Left lung (tissue), 10 donors: ENCODE measurements around the gene GRK6. TPM values are rescaled to one million over a fixed set of nuclear protein-coding genes. Genes with fewer than 3 reads are reported as not detected.
A peak's percentile ranks its signal among the peaks of the same experiment; 100 is the strongest.

Experiments
- ATAC-seq: fragments of 200-7000 bp; cut with Tn5 transposase; one replicate; pipeline ENCODE4 v1.9.1; 2020; ENCODE audit warnings: moderate library complexity
- DNase-seq, 4 donors: peaks; one replicate each; pipeline ENCODE4 v3.0.0-alpha.2; 2013 to 2020
- H3K27ac ChIP-seq, 2 donors: fragments of 200-600 bp; sonication (generic) in 1 of 2; one replicate each; pipeline versions ENCODE4 v1.5.0 to v1.8.0; 2020 to 2021
- H3K27me3 ChIP-seq, 2 donors: fragments of 200-600 bp; sonication (generic) in 1 of 2; one replicate each; pipeline versions ENCODE4 v1.5.0 to v1.8.0; 2020 to 2021
- H3K36me3 ChIP-seq, 2 donors: fragments of 200-600 bp; sonication (generic) in 1 of 2; one replicate each; pipeline versions ENCODE4 v1.5.0 to v1.8.0; 2020 to 2021
- H3K4me1 ChIP-seq, 2 donors: fragments of 200-600 bp; one replicate each; pipeline ENCODE4 v1.8.0; 2021
- H3K4me3 ChIP-seq, 2 donors: fragments of 200-600 bp; sonication (generic) in 1 of 2; one replicate each; pipeline versions ENCODE4 v1.5.0 to v1.8.0; 2020 to 2021; ENCODE audit warnings: mild to moderate bottlenecking in 1 of 2
- H3K9me3 ChIP-seq, 2 donors: fragments of 200-600 bp; sonication (generic) in 1 of 2; one replicate each; pipeline versions ENCODE4 v1.5.0 to v1.8.0; 2020 to 2021
- intact Hi-C, 2 donors: fragments of 100-400 bp; cut with DNase I; formaldehyde crosslinking; loops; one replicate each; pipeline versions ENCODE4 v1.11.2 to v1.14.2; 2022
- polyA plus RNA-seq, 6 donors: library from polyadenylated mRNA; unstranded; fragments of 120-200 nt; gene quantifications; one replicate each; pipeline ENCODE4 v1.2.1, GENCODE V29; 2013; ENCODE audit not compliant: insufficient read length in 6 of 6
- total RNA-seq, 2 donors: library from RNA; stranded (reverse); fragmentation: NEBNext Ultra II Directional; extraction: Animal tissue kit (Norgen Biotek cat#: 25700); gene quantifications; one replicate each; pipeline ENCODE4 v1.2.1, GENCODE V29; 2021
- TF ChIP-seq, protein P1 (sequence below), 2 donors: fragments of 200-600 bp; sonication (generic) in 1 of 2; IDR thresholded peaks; one replicate each; pipeline versions ENCODE4 v1.5.0 to v1.8.0; 2021; ENCODE audit warnings: antibody characterized with exemption in 2 of 2
- donor health status: DM: no; HTN: yes; CAD: no.
- donor health status: DM: no; HTN: no; CAD: no.

Gene GRK6
- total and polyA plus RNA-seq, 8 donors = 15.7 to 57.1 (median 25.4) TPM

GRCh38 chr5:177396078-177396477 is 30.4 kb upstream of the GRK6 start:
- TF ChIP-seq, protein P1, sequence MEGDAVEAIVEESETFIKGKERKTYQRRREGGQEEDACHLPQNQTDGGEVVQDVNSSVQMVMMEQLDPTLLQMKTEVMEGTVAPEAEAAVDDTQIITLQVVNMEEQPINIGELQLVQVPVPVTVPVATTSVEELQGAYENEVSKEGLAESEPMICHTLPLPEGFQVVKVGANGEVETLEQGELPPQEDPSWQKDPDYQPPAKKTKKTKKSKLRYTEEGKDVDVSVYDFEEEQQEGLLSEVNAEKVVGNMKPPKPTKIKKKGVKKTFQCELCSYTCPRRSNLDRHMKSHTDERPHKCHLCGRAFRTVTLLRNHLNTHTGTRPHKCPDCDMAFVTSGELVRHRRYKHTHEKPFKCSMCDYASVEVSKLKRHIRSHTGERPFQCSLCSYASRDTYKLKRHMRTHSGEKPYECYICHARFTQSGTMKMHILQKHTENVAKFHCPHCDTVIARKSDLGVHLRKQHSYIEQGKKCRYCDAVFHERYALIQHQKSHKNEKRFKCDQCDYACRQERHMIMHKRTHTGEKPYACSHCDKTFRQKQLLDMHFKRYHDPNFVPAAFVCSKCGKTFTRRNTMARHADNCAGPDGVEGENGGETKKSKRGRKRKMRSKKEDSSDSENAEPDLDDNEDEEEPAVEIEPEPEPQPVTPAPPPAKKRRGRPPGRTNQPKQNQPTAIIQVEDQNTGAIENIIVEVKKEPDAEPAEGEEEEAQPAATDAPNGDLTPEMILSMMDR (IDR thresholded peaks at IDR 0.05) = no peak
- Histone ChIP-seq H3K27ac (no peak overlapping the region), H3K4me3 (no peak overlapping the region), H3K9me3 (no peaks in the 10 kb centered on the region), H3K27me3 (peaks cover 20 to 62% of the 10 kb centered on the region in 2 donors), H3K36me3 (no peaks in the 10 kb centered on the region), H3K4me1 (peaks cover 0 to 13% of the 10 kb centered on the region in 2 donors)
- DNase-seq = no peak
- no peak for ATAC-seq
- intact Hi-C loops = loop anchor here in 1 of 2 donors (10.0 kb wide), 1 partner anchor 59 kb away; no protein-coding TSS in a partner anchor

- DNase-seq (no peak), ATAC-seq (no peak)
- H3K27ac ChIP-seq = no peak overlapping the region
- H3K4me1 ChIP-seq = peaks cover 0 to 13% of the 10 kb centered on the region in 2 donors
- no peak overlapping the region for H3K4me3 ChIP-seq
- H3K36me3 ChIP-seq = no peaks in the 10 kb centered on the region
- no peaks in the 10 kb centered on the region for H3K9me3 ChIP-seq
- intact Hi-C loops = loop anchor here in 1 of 2 donors (10.0 kb wide), 1 partner anchor 58 kb away; no protein-coding TSS in a partner anchor
- TF ChIP-seq, protein P1 (IDR thresholded peaks at IDR 0.05) = no peak
- H3K27me3 ChIP-seq = peaks cover 27 to 69% of the 10 kb centered on the region in 2 donors
These were observed 29.7 kb upstream of the GRK6 start for GRCh38 chr5:177396807-177397206.

DNA sequence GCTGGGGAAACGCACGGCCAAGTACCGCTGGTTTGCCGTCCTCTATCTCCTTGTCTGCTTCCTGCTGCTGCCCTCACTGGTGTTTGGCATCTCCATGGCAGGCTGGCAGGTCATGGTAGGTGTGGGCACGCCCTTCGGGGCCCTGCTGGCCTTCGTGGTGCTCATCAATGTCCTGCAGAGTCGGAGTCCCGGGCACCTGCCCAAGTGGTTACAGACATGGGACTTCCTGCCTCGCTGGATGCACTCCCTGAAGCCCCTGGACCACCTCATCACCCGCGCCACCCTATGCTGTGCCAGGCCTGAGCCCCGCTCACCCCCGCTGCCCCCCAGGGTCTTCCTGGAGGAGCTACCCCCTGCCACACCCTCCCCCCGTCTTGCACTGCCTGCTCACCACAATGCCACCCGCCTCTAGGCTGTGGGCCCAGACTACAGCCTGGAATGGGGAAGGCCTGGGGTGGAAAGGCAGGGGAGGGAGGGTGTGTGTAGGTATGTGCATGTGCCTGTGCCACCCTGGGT is 28.5 kb upstream of the GRK6 start:
- intact Hi-C loops = loop anchor here in 1 of 2 donors (10.0 kb wide), 1 partner anchor 57 kb away; no protein-coding TSS in a partner anchor
- Histone ChIP-seq H3K27ac (no peak overlapping the region), H3K9me3 (no peaks in the 10 kb centered on the region), H3K27me3 (peaks cover 37 to 81% of the 10 kb centered on the region in 2 donors), H3K4me3 (no peak overlapping the region), H3K4me1 (peaks cover 3 to 22% of the 10 kb centered on the region in 2 donors), H3K36me3 (no peaks in the 10 kb centered on the region)
- TF ChIP-seq, protein P1 (IDR thresholded peaks at IDR 0.05) = no peak
- ATAC-seq (no peak), DNase-seq (no peak)

DNA sequence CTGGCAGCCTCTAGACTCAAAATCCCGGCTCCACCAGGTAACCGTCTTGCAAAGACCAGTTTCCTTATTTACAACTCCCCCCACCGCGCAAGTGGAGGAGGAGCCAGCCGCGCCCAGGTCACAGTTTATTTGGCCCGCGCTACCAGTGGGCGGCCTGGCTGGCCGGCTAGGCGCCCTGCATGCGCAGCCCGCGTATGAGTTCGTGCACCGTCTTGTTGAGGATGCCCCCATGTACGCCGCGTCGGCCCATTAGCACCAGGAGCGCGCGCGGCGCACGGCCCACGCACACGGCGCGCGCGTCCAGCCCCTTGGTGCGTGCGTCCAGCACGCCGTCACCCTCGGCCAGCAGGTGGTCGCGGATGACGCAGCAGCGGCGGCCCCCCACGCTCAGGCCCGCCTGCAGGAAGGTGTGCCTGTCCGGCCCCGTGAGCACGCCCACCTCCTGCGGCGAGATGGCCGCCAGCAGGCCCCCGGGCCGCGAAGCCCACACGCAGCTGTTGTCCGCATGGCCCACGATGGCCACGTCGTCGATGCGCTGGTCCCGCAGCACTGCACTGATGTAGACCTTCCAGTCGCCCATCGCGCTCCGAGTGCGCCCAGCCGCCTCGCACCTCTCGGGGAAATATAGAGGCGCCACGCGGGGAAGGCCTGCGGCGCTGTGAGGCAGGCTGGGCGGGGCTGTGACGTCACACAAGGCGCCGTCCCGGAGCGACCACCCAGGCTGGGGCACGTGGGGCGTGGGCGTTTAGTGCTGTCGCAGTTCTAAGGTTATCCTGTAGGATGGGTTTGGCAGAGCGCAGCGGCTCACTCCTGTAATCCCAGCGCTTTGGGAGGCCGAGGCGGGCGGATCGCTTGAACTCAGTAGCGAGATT is 26.2 kb upstream of the GRK6 start, which contains the start of gene PFN3:
Gene PFN3, minus strand, starts transcription at position 665 of the 872 bp plus-strand sequence. Its CDS starts 85 bp downstream, at position 580.
- Histone ChIP-seq H3K9me3 (no peaks in the 10 kb centered on the region), H3K36me3 (no peaks in the 10 kb centered on the region), H3K4me3 (no peak within 1 kb of the TSS), H3K4me1 (peaks cover 21 to 37% of the 10 kb centered on the region in 2 donors), H3K27ac (no peak within 1 kb of the TSS), H3K27me3 (peaks cover 44 to 95% of the 10 kb centered on the region in 2 donors)
- peak in 1 of 4 donors; percentile 43 for DNase-seq
- TF ChIP-seq, protein P1 (IDR thresholded peaks at IDR 0.05) = no peak
- intact Hi-C loops = loop anchor here in 1 of 2 donors (10.0 kb wide), 1 partner anchor 55 kb away; no protein-coding TSS in a partner anchor
- ATAC-seq = no peak
